ENCODE measurements around the gene TRIM38.

The TRIM38 gene

DNA sequence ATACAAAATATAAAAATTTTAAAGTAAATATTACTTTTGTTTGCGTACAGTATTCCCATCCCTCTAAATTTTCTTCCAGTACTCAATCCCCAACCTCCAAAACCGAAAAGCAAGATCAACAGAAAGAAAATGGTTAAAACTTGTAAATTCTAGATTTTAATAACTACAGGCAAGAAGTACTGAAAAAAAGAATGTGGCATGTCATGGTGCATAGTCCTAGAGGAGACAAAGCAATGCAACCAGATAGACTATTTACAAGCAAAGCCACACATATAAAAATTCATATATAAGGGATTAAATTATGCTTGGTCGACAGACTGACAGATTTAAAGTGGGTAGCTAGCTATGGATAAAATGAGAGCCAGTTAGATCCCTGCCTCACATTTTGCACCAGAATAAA lies 68.1 kb downstream of the TRIM38 start:
- Histone ChIP-seq H3K4me1 (ENCODE audit: insufficient read depth, low read length) (peaks cover 19% of the 10 kb centered on the region), H3K27ac (ENCODE audit: low read depth, low read length) (no peak overlapping the region), H3K4me3 (ENCODE audit: low read depth in 1 of 2, low read length in 2 of 2) (no peak overlapping the region), H3K36me3 (ENCODE audit: insufficient read depth, low read length) (no peaks in the 10 kb centered on the region), H3K9me3 (ENCODE audit: low read length) (no peaks in the 10 kb centered on the region), H3K27me3 (ENCODE audit: control insufficient read depth in 1 of 2, insufficient read depth in 2 of 2, low read length in 2 of 2) (no peaks in the 10 kb centered on the region), H3K9ac (ENCODE audit: low read length) (no peak overlapping the region)

DNA sequence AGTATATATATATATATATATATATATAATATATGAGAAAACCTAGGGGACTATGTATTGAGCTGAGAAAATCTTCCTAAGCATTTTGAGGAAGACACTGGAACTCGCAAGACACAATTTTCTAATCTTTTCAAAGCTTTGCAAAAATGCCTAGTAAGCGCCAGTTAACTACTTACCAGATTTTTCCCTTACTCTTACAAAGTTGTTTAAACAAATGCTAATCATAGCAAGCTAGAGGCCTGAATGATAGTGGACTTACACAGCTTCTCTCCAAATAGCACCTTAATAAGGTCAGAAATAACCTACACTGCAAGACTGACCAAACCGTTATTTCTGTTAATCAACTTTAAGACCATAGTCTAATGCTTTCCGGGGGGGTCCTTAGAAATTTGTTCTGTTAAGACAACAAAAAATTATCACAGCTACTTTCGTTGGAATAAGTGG lies 68.6 kb downstream of the TRIM38 start:
- Histone ChIP-seq H3K36me3 (ENCODE audit: insufficient read depth, low read length) (no peaks in the 10 kb centered on the region), H3K9me3 (ENCODE audit: low read length) (no peaks in the 10 kb centered on the region), H3K9ac (ENCODE audit: low read length) (no peak overlapping the region), H3K27me3 (ENCODE audit: control insufficient read depth in 1 of 2, insufficient read depth in 2 of 2, low read length in 2 of 2) (no peaks in the 10 kb centered on the region), H3K4me3 (ENCODE audit: low read depth in 1 of 2, low read length in 2 of 2) (peak overlapping the region in 1 of 2 donors; percentile 73), H3K27ac (ENCODE audit: low read depth, low read length) (no peak overlapping the region), H3K4me1 (ENCODE audit: insufficient read depth, low read length) (peaks cover 15% of the 10 kb centered on the region)

DNA sequence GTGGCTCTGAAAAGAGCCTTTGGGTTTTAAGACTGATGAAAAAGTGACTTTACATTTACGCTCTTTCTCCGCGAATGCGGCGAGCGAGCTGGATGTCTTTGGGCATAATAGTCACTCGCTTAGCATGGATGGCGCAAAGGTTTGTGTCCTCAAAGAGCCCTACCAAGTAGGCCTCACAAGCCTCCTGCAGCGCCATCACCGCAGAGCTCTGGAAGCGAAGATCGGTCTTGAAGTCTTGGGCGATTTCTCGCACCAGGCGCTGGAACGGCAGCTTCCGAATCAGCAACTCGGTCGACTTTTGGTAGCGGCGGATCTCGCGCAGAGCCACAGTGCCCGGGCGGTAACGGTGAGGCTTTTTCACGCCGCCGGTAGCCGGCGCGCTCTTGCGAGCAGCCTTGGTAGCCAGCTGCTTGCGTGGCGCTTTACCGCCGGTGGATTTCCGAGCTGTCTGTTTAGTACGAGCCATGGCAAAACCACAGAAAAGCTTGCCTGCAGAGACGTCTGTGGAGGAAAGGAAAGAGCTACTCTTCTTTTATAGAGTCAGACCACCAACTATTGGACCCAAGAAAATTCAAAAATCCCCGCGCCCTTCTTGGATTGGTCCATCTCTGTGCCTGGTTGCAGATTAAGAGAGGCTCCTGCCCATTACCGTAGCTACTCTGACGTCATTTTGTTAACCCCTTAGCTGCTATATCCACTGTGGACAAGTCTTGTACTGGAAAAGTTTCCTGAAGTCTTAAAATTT lies 69.2 kb downstream of the TRIM38 start:
- peak overlapping the region; percentile 83 for H3K27ac ChIP-seq (ENCODE audit: low read depth, low read length)
- H3K4me1 ChIP-seq (ENCODE audit: insufficient read depth, low read length), result peaks cover 15% of the 10 kb centered on the region
- no peaks in the 10 kb centered on the region for H3K36me3 ChIP-seq (ENCODE audit: insufficient read depth, low read length)
- no peaks in the 10 kb centered on the region for H3K9me3 ChIP-seq (ENCODE audit: low read length)
- no peaks in the 10 kb centered on the region for H3K27me3 ChIP-seq (ENCODE audit: control insufficient read depth in 1 of 2, insufficient read depth in 2 of 2, low read length in 2 of 2)
- H3K9ac ChIP-seq (ENCODE audit: low read length), result peak overlapping the region; percentile 33
- H3K4me3 ChIP-seq (ENCODE audit: low read depth in 1 of 2, low read length in 2 of 2), result peak overlapping the region; percentile 54 to 73

DNA sequence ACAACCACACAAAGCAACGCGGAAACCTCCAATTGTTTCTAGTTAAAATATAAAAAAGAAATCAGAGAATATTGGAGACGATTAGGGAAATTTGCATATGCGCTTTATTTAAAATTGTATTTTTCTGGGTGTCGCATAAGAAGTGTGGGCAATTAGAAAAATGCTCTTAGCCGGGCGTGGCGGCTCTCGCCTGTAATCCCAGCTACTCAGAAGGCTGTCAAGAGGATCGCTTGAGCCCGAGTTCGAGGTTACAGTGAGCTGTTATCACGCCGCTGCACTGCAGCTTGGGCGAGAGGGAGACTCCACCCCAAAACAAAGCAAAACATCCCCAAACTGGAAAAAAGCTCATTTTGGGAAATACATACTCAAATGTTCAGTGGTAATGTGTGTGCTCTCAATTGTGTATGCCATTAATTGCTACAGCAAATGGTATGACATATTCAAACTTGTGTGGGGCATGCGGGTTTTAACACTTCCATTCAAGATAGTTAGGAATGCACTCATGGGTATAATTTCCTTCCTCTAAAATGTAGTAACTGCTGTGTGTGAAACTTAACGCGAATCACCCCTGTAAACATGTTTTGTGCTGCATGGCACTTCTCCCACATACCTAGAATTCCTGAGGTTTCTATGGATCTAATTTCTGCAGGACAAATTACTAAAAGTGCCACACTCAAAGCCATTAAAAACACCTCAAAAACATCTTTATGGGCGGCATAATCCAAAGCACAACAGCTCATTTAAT lies 69.9 kb downstream of the TRIM38 start:
- no peaks in the 10 kb centered on the region for H3K9me3 ChIP-seq (ENCODE audit: low read length)
- peaks cover 15% of the 10 kb centered on the region for H3K4me1 ChIP-seq (ENCODE audit: insufficient read depth, low read length)
- H3K36me3 ChIP-seq (ENCODE audit: insufficient read depth, low read length), result no peaks in the 10 kb centered on the region
- no peaks in the 10 kb centered on the region for H3K27me3 ChIP-seq (ENCODE audit: control insufficient read depth in 1 of 2, insufficient read depth in 2 of 2, low read length in 2 of 2)
- H3K27ac ChIP-seq (ENCODE audit: low read depth, low read length), result peak overlapping the region; percentile 83
- peak overlapping the region; percentile 45 to 73 for H3K4me3 ChIP-seq (ENCODE audit: low read depth in 1 of 2, low read length in 2 of 2)
- H3K9ac ChIP-seq (ENCODE audit: low read length), result no peak overlapping the region

DNA sequence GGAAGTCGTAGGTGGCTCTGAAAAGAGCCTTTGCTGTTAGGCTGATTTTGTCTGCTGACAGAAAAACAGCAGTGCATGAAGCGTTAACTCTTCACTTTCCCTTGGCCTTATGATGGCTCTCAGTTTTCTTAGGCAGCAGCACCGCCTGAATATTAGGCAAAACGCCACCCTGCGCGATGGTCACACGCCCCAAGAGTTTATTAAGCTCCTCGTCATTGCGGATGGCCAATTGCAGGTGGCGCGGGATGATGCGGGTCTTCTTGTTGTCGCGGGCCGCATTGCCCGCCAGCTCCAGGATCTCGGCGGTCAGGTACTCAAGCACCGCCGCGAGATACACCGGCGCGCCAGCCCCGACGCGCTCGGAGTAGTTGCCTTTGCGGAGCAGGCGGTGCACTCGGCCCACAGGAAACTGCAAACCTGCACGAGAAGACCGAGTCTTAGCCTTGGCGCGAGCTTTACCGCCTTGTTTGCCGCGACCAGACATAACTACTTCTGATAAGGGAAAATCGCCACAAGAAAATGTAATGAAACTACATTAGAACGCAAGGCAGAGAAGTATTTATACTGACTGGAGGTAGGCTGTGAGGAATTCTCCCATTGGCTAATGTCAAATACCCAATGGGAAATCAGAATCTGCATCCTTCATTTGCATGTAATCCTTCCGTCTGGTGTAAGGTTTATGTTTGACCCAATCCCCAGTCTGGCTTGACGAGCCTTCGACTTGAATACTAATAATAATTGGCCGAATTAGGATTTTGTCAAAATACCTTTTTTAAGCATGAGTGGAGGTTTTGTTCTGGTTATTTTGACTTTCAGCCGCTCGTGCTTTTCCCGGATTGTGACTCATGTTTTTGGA lies 70.7 kb downstream of the TRIM38 start:
- H3K36me3 ChIP-seq (ENCODE audit: insufficient read depth, low read length), result no peaks in the 10 kb centered on the region
- no peak overlapping the region for H3K9ac ChIP-seq (ENCODE audit: low read length)
- H3K4me3 ChIP-seq (ENCODE audit: low read depth in 1 of 2, low read length in 2 of 2), result peak overlapping the region; percentile 64 to 73
- no peaks in the 10 kb centered on the region for H3K9me3 ChIP-seq (ENCODE audit: low read length)
- H3K27ac ChIP-seq (ENCODE audit: low read depth, low read length), result peak overlapping the region; percentile 83
- H3K4me1 ChIP-seq (ENCODE audit: insufficient read depth, low read length), result peaks cover 15% of the 10 kb centered on the region
- no peaks in the 10 kb centered on the region for H3K27me3 ChIP-seq (ENCODE audit: control insufficient read depth in 1 of 2, insufficient read depth in 2 of 2, low read length in 2 of 2)

DNA sequence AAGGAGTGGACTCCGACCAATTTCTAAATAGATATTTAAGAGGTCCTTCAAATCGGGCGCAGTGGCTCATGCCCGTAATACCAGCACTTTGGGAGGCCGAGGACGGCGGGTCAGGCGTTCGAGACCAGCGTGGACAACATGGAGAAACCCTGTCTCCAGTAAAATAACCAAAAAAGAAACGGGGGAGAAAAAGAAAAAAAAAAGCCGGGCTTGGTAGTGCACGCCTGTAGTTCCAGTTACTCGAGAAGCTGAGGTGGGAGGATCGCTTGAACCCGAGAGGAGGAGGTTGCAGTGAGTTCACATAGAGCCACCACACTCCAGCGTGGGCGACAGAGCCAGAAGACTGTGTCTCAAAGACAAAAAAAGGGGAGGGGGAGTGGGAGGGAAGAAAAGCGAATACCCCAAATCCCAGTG lies 71.3 kb downstream of the TRIM38 start:
- Histone ChIP-seq H3K9me3 (ENCODE audit: low read length) (no peaks in the 10 kb centered on the region), H3K36me3 (ENCODE audit: insufficient read depth, low read length) (no peaks in the 10 kb centered on the region), H3K4me1 (ENCODE audit: insufficient read depth, low read length) (peaks cover 15% of the 10 kb centered on the region), H3K27ac (ENCODE audit: low read depth, low read length) (peak overlapping the region; percentile 83), H3K4me3 (ENCODE audit: low read depth in 1 of 2, low read length in 2 of 2) (peak overlapping the region; percentile 2 to 73), H3K27me3 (ENCODE audit: control insufficient read depth in 1 of 2, insufficient read depth in 2 of 2, low read length in 2 of 2) (no peaks in the 10 kb centered on the region), H3K9ac (ENCODE audit: low read length) (no peak overlapping the region)

DNA sequence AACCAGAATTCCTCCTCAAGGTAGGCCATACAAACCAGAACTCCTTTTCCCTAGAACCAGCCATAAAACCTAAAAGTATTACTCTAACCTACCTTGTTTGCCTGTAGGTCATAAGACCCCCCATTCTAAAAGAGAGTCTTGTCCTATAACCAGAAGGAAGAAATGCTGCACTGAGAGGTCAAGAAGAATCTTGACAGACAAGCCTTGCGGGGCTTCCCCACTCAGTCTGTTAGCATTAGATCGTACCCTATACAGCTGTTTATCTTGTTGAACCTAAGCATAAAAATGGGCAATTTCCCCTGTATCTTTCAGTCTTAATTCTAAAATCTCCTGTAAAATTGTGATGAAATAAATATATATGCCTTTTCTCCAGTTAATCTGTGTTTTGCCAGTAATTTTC lies 72.3 kb downstream of the TRIM38 start:
- H3K27me3 ChIP-seq (ENCODE audit: control insufficient read depth in 1 of 2, insufficient read depth in 2 of 2, low read length in 2 of 2), result no peaks in the 10 kb centered on the region
- no peak overlapping the region for H3K27ac ChIP-seq (ENCODE audit: low read depth, low read length)
- H3K9me3 ChIP-seq (ENCODE audit: low read length), result no peaks in the 10 kb centered on the region
- H3K9ac ChIP-seq (ENCODE audit: low read length), result no peak overlapping the region
- H3K36me3 ChIP-seq (ENCODE audit: insufficient read depth, low read length), result no peaks in the 10 kb centered on the region
- peaks cover 15% of the 10 kb centered on the region for H3K4me1 ChIP-seq (ENCODE audit: insufficient read depth, low read length)
- no peak overlapping the region for H3K4me3 ChIP-seq (ENCODE audit: low read depth in 1 of 2, low read length in 2 of 2)

Data from muscle layer of colon (tissue), 2 donors.